Stimulated activated CD4-positive, alpha-beta T cell treated with anti-CD3 and anti-CD28 coated beads, TNF-alpha, amount 100 ng/mL, for 4 hours (primary cell): ENCODE data around the gene TTC7B.

Experiments used
- DNase-seq, 3 experiments: peaks; one replicate each; pipeline ENCODE4 v3.0.0-alpha.2; 2020; ENCODE audit warnings: low read depth in 3 of 3

The TTC7B gene

GRCh38 chr14:90489916-90490719 is 326.1 kb downstream of the TTC7B start:
- no peak for DNase-seq

- DNase-seq: no peak
Observed at GRCh38 chr14:90489306-90489705, 326.9 kb downstream of the TTC7B start.

DNA sequence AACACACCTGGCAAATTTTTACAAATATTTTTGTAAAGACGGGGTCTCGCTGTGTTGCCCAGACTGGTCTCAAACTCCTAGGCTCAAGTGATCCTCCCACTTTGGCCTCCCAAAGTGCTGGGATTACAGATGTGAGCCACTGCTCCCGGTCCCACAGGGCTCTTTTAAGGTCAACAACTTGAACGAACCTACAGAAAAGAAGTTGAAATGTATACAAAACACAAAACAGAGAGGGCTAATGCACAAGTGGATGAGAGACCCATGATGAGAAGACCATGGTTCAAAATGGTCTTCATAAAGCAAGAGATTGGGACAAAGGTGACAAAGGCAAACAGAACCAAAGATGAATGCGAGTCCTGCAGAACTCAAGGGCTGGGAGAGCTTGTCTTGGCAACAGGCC is 328.0 kb downstream of the TTC7B start:
- no peak for DNase-seq

- DNase-seq: no peak
Observed at GRCh38 chr14:90487462-90487861, 328.8 kb downstream of the TTC7B start.

- no peak for DNase-seq
Observed at GRCh38 chr14:90487031-90487430, 329.2 kb downstream of the TTC7B start.

DNA sequence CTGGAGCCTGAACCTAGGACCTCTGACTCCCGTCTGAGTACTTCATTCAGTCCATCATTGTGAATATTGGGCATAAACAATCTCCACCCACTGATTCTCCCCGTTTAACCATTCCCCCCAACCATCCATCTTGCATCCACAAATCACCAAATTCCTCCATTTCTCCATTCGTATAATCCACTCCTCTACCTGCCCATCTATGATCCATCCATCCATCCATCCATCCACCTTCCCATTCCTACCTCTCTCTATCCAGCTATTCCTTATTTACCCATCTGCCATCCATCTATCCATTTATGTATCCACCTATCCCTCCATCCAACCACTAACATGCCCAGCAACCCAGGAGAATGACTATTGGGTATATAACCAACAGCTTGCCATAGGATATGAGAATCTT is 331.9 kb downstream of the TTC7B start:
- no peak for DNase-seq

DNA sequence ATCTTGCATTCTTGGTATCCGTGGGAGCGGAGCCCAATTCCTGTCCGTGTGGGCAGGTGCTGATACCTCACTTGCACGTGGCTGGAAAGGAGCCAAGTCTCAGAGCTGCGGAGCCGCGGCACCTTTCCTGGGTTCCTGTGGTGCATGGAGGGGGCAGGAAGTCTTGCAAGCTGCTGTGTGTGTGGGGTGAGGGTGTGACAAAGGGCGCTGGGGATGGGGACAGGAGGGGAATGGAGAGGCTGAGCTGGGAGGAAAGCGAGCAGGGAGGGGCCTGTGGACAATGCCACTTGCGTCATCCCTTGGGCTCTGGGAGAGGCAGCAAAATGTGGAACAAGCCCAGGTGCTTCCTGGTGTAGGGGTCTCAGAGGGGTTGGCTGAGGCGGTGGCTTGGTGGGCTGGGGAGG is 332.7 kb downstream of the TTC7B start:
- DNase-seq: peak in 1 of 3 experiments; percentile 9

DNA sequence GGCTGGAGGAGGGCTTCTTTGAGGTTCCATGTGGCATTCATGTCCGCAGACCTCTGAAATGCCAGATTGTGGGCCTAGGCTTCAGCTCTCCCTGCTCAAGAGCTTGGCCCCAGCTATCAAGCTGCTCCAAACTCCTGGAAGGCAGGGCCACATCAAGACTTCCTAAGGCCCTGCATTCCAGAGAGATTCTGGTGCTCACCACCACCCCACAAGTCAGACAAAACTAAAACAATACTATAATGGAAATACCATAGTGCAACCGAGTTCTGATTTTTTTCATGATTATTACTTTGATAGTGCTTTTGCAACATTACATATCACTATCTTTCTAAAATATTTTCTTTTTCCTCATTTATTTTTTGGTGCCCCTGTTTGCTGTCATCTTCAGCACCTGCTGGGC is 333.1 kb downstream of the TTC7B start:
- no peak for DNase-seq

DNA sequence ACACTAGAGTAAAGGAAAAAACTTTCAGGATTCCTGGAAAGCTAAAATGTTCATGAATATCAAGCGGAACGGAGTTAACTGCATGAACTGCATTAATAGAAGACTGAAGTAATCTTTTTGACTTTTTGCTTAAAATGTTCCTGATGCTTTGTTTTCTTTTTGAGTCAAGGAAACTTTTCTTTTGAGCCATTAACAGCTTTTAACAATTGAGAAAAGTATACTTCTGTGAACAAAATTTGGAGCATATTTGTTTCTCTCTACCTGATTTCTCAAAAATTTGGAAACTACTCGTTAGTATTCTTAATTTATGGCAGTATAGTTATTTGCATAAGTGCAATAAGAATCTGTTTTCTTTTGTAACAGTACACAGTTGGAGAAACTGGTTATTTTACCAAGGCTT is 340.9 kb downstream of the TTC7B start:
- DNase-seq: no peak
